ENCODE data around the gene ECT2L. TPM values are rescaled to one million over a fixed set of nuclear protein-coding genes. Genes with fewer than 3 reads are reported as not detected.

Gene ECT2L
- total and polyA plus RNA-seq, 2 donors (not counting 3 experiments of a cell fraction or from before 2014, with no cell fraction given): not detected

GRCh38 chr6:138805016-138805765 lies 9.3 kb downstream of the ECT2L start:
- intact Hi-C loops (cut with micrococcal nuclease): no loop called here
- DNase-seq (ENCODE audit: low read depth, low spot score) (no peak), FAIRE-seq (no peak)
- POLR2A ChIA-PET: no interaction called here
- no peak overlapping the region for H3K27ac ChIP-seq (ENCODE audit: insufficient read depth, low read depth, low read length)
- H3K9ac ChIP-seq (replicated peaks; ENCODE audit: extremely low read depth, insufficient read depth, low read length): no peak overlapping the region
- H3K4me2 ChIP-seq (ENCODE audit: insufficient read depth, low read length): no peak overlapping the region
- peaks cover 4 to 5% of the 10 kb centered on the region in 2 experiments for H3K27me3 ChIP-seq (ENCODE audit: control insufficient read depth in 2 of 2, insufficient read depth in 2 of 2, low read length in 2 of 2)
- dilution Hi-C loops (cut with MboI; ENCODE audit: extremely low pct_ligation_motif_present, low sequenced_read_pairs): no loop called here
- H3K9me1 ChIP-seq (replicated peaks; ENCODE audit: control insufficient read depth, extremely low read depth, insufficient read depth, low read length): no peaks in the 10 kb centered on the region
- CTCF ChIA-PET: no interaction called here
- no peak for TF ChIP-seq POLR2A (IDR thresholded peaks at IDR 0.05; ENCODE audit: low read depth, low read length)
- no peak for TF ChIP-seq JUN (IDR thresholded peaks at IDR 0.05; ENCODE audit: borderline replicate concordance, insufficient read depth, insufficient read length, low read depth)
- no peak for TF ChIP-seq FOS (IDR thresholded peaks at IDR 0.05; ENCODE audit: borderline replicate concordance, insufficient read depth, low read length)
- TF ChIP-seq CTCF (IDR thresholded peaks at IDR 0.05; ENCODE audit: extremely low read depth in 1 of 2, insufficient read depth in 1 of 2, low read depth in 1 of 2, low read length in 2 of 2): no peak
- TF ChIP-seq MYC (IDR thresholded peaks at IDR 0.05; ENCODE audit: low read depth, low read length): no peak
- no peak for TF ChIP-seq POLR2AphosphoS5 (IDR thresholded peaks at IDR 0.05; ENCODE audit: insufficient read depth, low read depth, low read length)
- TF ChIP-seq EZH2 (IDR thresholded peaks at IDR 0.05; ENCODE audit: borderline replicate concordance, low read depth, low read length, severe bottlenecking): no peak
- BruUV-seq (replicated peaks): no TSS peak
- H3K79me2 ChIP-seq (ENCODE audit: control insufficient read depth, insufficient read depth, low read length): no peaks in the 10 kb centered on the region
- no peaks in the 10 kb centered on the region for H4K20me1 ChIP-seq (replicated peaks; ENCODE audit: control insufficient read depth, extremely low read depth, insufficient read depth, low read length)
- H3K9me3 ChIP-seq (replicated peaks; ENCODE audit: control insufficient read depth, insufficient read depth, low read length): no peaks in the 10 kb centered on the region
- H3K4me1 ChIP-seq (ENCODE audit: control insufficient read depth, extremely low read depth, insufficient read depth, low read length): no peaks in the 10 kb centered on the region
- H2AFZ ChIP-seq (ENCODE audit: low read depth, low read length): no peak overlapping the region
- H3K4me3 ChIP-seq (replicated peaks in 1 of 3; ENCODE audit: insufficient read depth in 1 of 3, low read depth in 1 of 3, low read length in 3 of 3): no peak overlapping the region
- H3K36me3 ChIP-seq (ENCODE audit: control insufficient read depth in 2 of 2, extremely low read depth in 1 of 2, insufficient read depth in 2 of 2, low read length in 2 of 2): no peaks in the 10 kb centered on the region

Measured in endothelial cell of umbilical vein (primary cell).